CD14-positive monocyte (primary cell): Measurements from ENCODE around the gene ABCC11. TPM values are rescaled to one million over a fixed set of nuclear protein-coding genes. Genes with fewer than 3 reads are reported as not detected.

Experiments
- DNase-seq, 3 donors: peaks; one replicate each; pipeline ENCODE4 v3.0.0-alpha.2; 2011 to 2022
- H2AFZ ChIP-seq: 2 replicates; pipeline ENCODE4 v1.6.0; 2012; ENCODE audit warnings: mild to moderate bottlenecking, low read depth, low read length, inconsistent platforms; ENCODE audit not compliant: insufficient read depth, poor library complexity, severe bottlenecking
- H3K27ac ChIP-seq, 2 donors: 1 replicate in 1 of 2; 2 replicates in 1 of 2; pipeline ENCODE4 v1.5.1; 2012 to 2013; ENCODE audit warnings: low read length in 2 of 2, control low read depth in 1 of 2, inconsistent platforms in 1 of 2, low read depth in 1 of 2, mild to moderate bottlenecking in 1 of 2
- H3K27me3 ChIP-seq, 2 donors: one replicate each; pipeline versions ENCODE4 v1.6.0 to v1.6.1; 2011 to 2013; ENCODE audit warnings: low read length in 2 of 2; ENCODE audit not compliant: control insufficient read depth in 2 of 2, insufficient read depth in 2 of 2
- H3K36me3 ChIP-seq, 2 donors: replicated peaks in 1 of 2; 1 replicate in 1 of 2; 2 replicates in 1 of 2; pipeline versions ENCODE4 v1.5.1 to v1.6.1; 2012 to 2013; ENCODE audit warnings: low read length in 2 of 2, control low read depth in 1 of 2, inconsistent platforms in 1 of 2, mild to moderate bottlenecking in 1 of 2; ENCODE audit not compliant: insufficient read depth in 2 of 2, control insufficient read depth in 1 of 2
- H3K4me1 ChIP-seq, 2 donors: 1 replicate in 1 of 2; 2 replicates in 1 of 2; pipeline versions ENCODE4 v1.5.1 to v1.6.1; 2012 to 2013; ENCODE audit warnings: low read length in 2 of 2, control low read depth in 1 of 2, inconsistent platforms in 1 of 2, mild to moderate bottlenecking in 1 of 2, moderate library complexity in 1 of 2; ENCODE audit not compliant: insufficient read depth in 2 of 2, control insufficient read depth in 1 of 2
- H3K4me2 ChIP-seq: replicated peaks from 2 replicates; pipeline ENCODE3; 2012; ENCODE audit warnings: low read length, moderate library complexity, mild to moderate bottlenecking; ENCODE audit not compliant: poor library complexity, severe bottlenecking; ENCODE audit errors: extremely low read depth
- H3K4me3 ChIP-seq, 3 experiments: fragments of 200-600 bp in 1 of 3; sonication (generic) in 1 of 3; replicated peaks in 1 of 3; 1 replicate in 2 of 3; 2 replicates in 1 of 3; pipeline ENCODE4 v1.5.1; 2011 to 2013; ENCODE audit warnings: low read length in 3 of 3, mild to moderate bottlenecking in 3 of 3, control low read depth in 2 of 3, low read depth in 2 of 3, inconsistent platforms in 1 of 3, moderate library complexity in 1 of 3
- H3K79me2 ChIP-seq: 2 replicates; pipeline ENCODE4 v1.6.0; 2012; ENCODE audit warnings: mild to moderate bottlenecking, control low read depth, inconsistent platforms, low read length, moderate library complexity; ENCODE audit not compliant: insufficient read depth
- H3K9ac ChIP-seq: 2 replicates; pipeline ENCODE4 v1.6.0; 2017; ENCODE audit warnings: low read length, mild to moderate bottlenecking; ENCODE audit not compliant: insufficient read depth, poor library complexity, severe bottlenecking
- H3K9me3 ChIP-seq, 2 donors: replicated peaks in 1 of 2; 1 replicate in 1 of 2; 2 replicates in 1 of 2; pipeline versions ENCODE4 v1.5.1 to v1.6.1; 2012 to 2013; ENCODE audit warnings: low read length in 2 of 2, control low read depth in 1 of 2; ENCODE audit not compliant: control insufficient read depth in 1 of 2, insufficient read depth in 1 of 2
- H4K20me1 ChIP-seq: 2 replicates; pipeline ENCODE4 v1.6.0; 2012; ENCODE audit warnings: mild to moderate bottlenecking, low read length, control low read depth, moderate library complexity; ENCODE audit not compliant: insufficient read depth
- H3K27ac Mint-ChIP-seq, 7 donors: one replicate each; pipeline ENCODE4 v1.8.0; 2020; ENCODE audit warnings: mild to moderate bottlenecking in 7 of 7, mixed read lengths in 7 of 7, moderate library complexity in 6 of 7, inconsistent platforms in 2 of 7
- H3K27me3 Mint-ChIP-seq, 3 donors: one replicate each; pipeline ENCODE4 v1.8.0; 2021 to 2022; ENCODE audit warnings: low read depth in 3 of 3, mild to moderate bottlenecking in 3 of 3, mixed read lengths in 3 of 3, moderate library complexity in 3 of 3, inconsistent platforms in 1 of 3
- H3K36me3 Mint-ChIP-seq, 2 donors: one replicate each; pipeline ENCODE4 v1.8.0; 2020; ENCODE audit warnings: mixed read lengths in 2 of 2, inconsistent platforms in 1 of 2, mild to moderate bottlenecking in 1 of 2
- H3K4me1 Mint-ChIP-seq: one replicate; pipeline ENCODE4 v1.8.0; 2020; ENCODE audit warnings: mild to moderate bottlenecking, mixed read lengths
- H3K4me3 Mint-ChIP-seq, 2 donors: one replicate each; pipeline ENCODE4 v1.8.0; 2020; ENCODE audit warnings: mild to moderate bottlenecking in 2 of 2, mixed read lengths in 2 of 2, moderate library complexity in 1 of 2
- H3K9me3 Mint-ChIP-seq, 7 donors: one replicate each; pipeline ENCODE4 v1.8.0; 2020 to 2022; ENCODE audit warnings: mixed read lengths in 7 of 7, mild to moderate bottlenecking in 6 of 7, moderate library complexity in 6 of 7, inconsistent platforms in 2 of 7
- CTCF ChIP-seq: fragments of 200-600 bp; IDR thresholded peaks from one replicate; pipeline ENCODE4 v1.8.0; 2022; ENCODE audit warnings: antibody characterized with exemption, mild to moderate bottlenecking
- WGBS: methylation state at CpG from one replicate; pipeline ENCODE4 v1.1.5; 2013; ENCODE audit warnings: missing lambda C conversion rate; ENCODE audit not compliant: insufficient coverage; 5-methylcytosine and 5-hydroxymethylcytosine counted together
- intact Hi-C, 2 donors: fragments of 100-400 bp; cut with micrococcal nuclease; formaldehyde crosslinking; loops; one replicate each; pipeline versions ENCODE4 v1.15.0 to v1.15.1; 2023
- polyA plus RNA-seq, 3 donors: library from polyadenylated mRNA; depleted of rRNA in 1 of 3; unstranded in 2 of 3; stranded (reverse) in 1 of 3; fragments of 300-500 nt in 2 of 3; fragments of >200 nt in 1 of 3; fragmentation: Illumina TruSeq in 2 of 3; gene quantifications; 1 replicate in 2 of 3; 2 replicates in 1 of 3; pipeline ENCODE4 v1.2.3, GENCODE V29; 2012 to 2021

Gene ABCC11
- polyA plus RNA-seq, 3 donors: 0.03 TPM; not detected in 2

- no peak for DNase-seq
- Mint-ChIP-seq H3K27me3 (no peaks in the 10 kb centered on the region), H3K36me3 (peaks cover 43 to 50% of the 10 kb centered on the region in 2 donors), H3K4me3 (no peak overlapping the region), H3K27ac (peak overlapping the region in 2 of 7 donors; percentile 50 to 77), H3K9me3 (no peaks in the 10 kb centered on the region), H3K4me1 (peaks cover 5% of the 10 kb centered on the region)
- Histone ChIP-seq H3K4me2 (no peak overlapping the region), H4K20me1 (peaks cover 54% of the 10 kb centered on the region), H3K4me1 (no peaks in the 10 kb centered on the region), H3K79me2 (peaks cover 58% of the 10 kb centered on the region), H3K27me3 (no peaks in the 10 kb centered on the region), H3K9ac (no peak overlapping the region), H2AFZ (no peak overlapping the region), H3K9me3 (no peaks in the 10 kb centered on the region), H3K27ac (no peak overlapping the region), H3K4me3 (no peak overlapping the region), H3K36me3 (peaks cover 36 to 58% of the 10 kb centered on the region in 2 donors)
- no peak for TF ChIP-seq CTCF
- WGBS: no CpG with 5 or more reads among the region's 5 CpGs
- intact Hi-C loops: no loop called here
Observed at GRCh38 chr16:48252013-48252412, 4.7 kb upstream of the ABCC11 start.

GRCh38 chr16:48250520-48251278 is 3.4 kb upstream of the ABCC11 start:
- no peaks in the 10 kb centered on the region for H3K9me3 ChIP-seq
- H3K27ac Mint-ChIP-seq: peak overlapping the region in 1 of 7 donors; percentile 6
- H3K36me3 ChIP-seq: peaks cover 26 to 45% of the 10 kb centered on the region in 2 donors
- no peak overlapping the region for H2AFZ ChIP-seq
- WGBS: no CpG with 5 or more reads among the region's 5 CpGs
- no peak overlapping the region for H3K4me3 ChIP-seq
- H3K27me3 ChIP-seq: no peaks in the 10 kb centered on the region
- H3K36me3 Mint-ChIP-seq: peaks cover 36 to 39% of the 10 kb centered on the region in 2 donors
- H3K4me3 Mint-ChIP-seq: no peak overlapping the region
- no peak overlapping the region for H3K4me2 ChIP-seq
- H4K20me1 ChIP-seq: peaks cover 65% of the 10 kb centered on the region
- H3K9me3 Mint-ChIP-seq: no peaks in the 10 kb centered on the region
- no peak for TF ChIP-seq CTCF
- H3K27me3 Mint-ChIP-seq: no peaks in the 10 kb centered on the region
- H3K79me2 ChIP-seq: peaks cover 71% of the 10 kb centered on the region
- no peak for DNase-seq
- peaks cover 5 to 6% of the 10 kb centered on the region in 2 donors for H3K4me1 ChIP-seq
- H3K9ac ChIP-seq: no peak overlapping the region
- intact Hi-C loops: no loop called here
- peaks cover 13% of the 10 kb centered on the region for H3K4me1 Mint-ChIP-seq
- H3K27ac ChIP-seq: no peak overlapping the region
